Forelimb muscle (tissue), 1 donor: ENCODE data around the gene RPS23. TPM values are rescaled to one million over a fixed set of nuclear protein-coding genes. Genes with fewer than 3 reads are reported as not detected.

Source experiments
- DNase-seq: peaks from one replicate; pipeline ENCODE4 v3.0.0-alpha.2; 2013; ENCODE audit warnings: low read depth
- polyA plus RNA-seq: library from polyadenylated mRNA; unstranded; fragments of 120-200 nt; gene quantifications from one replicate; pipeline ENCODE4 v1.2.1, GENCODE V29; 2013; ENCODE audit not compliant: insufficient read length

Gene RPS23
- polyA plus RNA-seq, 1 donor: 3,635 TPM

DNA sequence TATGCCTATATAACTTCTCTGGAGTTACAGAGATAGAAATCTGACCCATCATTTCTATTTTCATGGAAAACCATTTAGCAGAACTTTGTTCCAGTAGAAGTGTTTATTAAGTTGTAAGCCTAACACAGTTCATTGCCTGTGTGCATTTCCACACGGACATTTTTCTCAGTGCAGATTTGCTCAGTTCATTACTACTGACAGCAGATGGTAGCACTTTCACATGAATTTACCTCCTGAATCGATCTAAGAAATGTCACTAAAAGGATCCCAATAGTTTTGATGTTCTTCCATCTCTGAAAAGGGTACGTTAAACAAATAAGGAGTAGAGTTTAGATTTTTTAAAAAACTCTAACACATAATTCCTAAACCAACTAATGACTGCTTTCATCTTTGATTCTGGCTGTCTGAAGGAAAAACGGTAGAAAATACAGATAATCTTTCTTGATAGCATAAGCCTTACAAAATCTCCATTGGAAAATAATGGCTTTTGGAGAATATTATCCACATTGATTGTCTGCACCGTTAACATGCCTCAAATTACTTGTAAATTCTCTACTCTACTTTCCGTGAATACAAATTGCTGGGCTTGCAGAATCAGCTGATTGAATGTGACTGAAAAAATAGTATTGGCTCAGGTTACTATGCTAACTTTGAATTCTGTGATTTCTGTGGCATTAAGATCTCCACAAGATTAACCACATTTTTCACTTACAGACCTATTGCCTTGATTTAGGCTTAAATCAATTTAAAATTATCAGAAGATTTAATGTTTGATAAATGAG is 33.1 kb downstream of the RPS23 start:
- DNase-seq: no peak

DNA sequence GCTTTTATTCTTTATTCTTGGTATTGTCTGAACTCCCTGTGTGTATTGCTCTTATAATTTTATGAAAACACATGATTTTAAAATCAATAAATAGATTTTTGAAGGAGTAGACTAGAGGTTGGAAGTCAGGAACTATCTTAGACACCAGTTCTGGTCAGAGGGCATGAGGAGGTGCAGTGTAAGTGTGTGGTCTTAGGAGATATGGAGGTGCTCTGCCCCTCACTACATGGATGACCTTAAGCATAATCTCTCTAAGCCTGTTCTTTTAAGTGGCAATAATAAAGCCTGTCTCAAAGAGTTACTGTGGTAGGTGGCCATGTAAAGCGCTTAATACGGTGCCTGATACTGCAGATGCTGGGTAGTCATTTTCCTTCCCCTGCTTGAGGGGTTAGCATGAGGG is 34.0 kb downstream of the RPS23 start:
- DNase-seq: no peak

- DNase-seq: no peak
Observed at GRCh38 chr5:82234885-82235284, 43.3 kb downstream of the RPS23 start.

- no peak for DNase-seq
Observed at GRCh38 chr5:82225525-82226172, 52.5 kb downstream of the RPS23 start.
